A172 (cell line): ENCODE measurements around the gene MAP3K12. TPM values are rescaled to one million over a fixed set of nuclear protein-coding genes. Genes with fewer than 3 reads are reported as not detected.
"Not testable (repeated sequence)": the region's sequence is repeated elsewhere in the genome, so short reads cannot be mapped to it uniquely, and the experiment has no call there.

Source experiments
- DNase-seq: peaks from one replicate; pipeline ENCODE4 v3.0.0-alpha.2; 2015; ENCODE audit warnings: low spot score
- total RNA-seq: library from RNA; depleted of rRNA; stranded (reverse); fragments of >200 nt; shearing (Covaris generic); gene quantifications from 2 replicates; pipeline ENCODE4 v1.2.3, GENCODE V29; 2014; rRNA removed

The MAP3K12 gene, protein sequence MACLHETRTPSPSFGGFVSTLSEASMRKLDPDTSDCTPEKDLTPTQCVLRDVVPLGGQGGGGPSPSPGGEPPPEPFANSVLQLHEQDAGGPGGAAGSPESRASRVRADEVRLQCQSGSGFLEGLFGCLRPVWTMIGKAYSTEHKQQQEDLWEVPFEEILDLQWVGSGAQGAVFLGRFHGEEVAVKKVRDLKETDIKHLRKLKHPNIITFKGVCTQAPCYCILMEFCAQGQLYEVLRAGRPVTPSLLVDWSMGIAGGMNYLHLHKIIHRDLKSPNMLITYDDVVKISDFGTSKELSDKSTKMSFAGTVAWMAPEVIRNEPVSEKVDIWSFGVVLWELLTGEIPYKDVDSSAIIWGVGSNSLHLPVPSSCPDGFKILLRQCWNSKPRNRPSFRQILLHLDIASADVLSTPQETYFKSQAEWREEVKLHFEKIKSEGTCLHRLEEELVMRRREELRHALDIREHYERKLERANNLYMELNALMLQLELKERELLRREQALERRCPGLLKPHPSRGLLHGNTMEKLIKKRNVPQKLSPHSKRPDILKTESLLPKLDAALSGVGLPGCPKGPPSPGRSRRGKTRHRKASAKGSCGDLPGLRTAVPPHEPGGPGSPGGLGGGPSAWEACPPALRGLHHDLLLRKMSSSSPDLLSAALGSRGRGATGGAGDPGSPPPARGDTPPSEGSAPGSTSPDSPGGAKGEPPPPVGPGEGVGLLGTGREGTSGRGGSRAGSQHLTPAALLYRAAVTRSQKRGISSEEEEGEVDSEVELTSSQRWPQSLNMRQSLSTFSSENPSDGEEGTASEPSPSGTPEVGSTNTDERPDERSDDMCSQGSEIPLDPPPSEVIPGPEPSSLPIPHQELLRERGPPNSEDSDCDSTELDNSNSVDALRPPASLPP
- total RNA-seq, result 14.0 and 14.7 TPM in 2 replicates

DNA sequence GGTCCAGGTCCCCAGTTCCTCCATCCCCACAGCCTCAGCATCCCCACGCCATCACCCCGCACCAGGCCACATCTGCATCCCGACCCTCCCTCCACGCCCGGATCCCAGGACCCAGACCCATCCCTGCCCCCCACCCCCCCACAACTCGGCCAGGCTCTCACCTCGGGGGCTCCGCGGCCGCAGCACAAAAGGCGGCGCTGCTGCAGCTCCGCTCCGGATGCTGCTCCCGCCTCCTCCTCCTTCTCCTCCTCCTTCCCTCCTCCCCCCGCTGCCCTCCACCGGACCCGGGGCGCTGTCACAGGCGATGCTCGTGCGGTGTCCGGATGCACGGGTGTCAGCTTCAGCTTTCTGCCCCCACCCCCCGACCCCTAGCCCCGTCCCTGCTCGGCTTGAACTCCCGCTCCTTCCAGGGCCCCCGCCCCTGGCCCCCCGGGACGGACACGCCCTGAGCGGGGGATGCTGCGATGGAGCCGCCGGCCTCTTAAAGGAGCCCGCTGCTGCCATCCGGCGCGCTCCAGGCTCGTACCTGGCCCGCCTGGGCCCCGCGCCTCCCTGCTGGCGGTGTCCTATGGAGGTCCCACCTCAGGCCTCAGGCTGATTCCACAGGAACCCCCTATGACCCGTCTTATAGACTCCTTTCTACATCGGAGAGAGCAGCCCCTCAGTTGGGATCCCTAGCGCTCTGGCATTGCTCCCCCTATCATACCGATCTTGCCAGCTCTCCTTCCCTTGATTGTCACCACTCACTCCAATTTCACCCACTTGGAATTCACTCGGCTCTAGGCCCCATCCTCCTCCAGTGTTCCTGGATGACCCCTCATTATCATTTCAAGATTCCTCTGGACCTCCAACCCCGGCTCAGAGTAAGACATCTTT is at the start of gene MAP3K12:
MAP3K12 (minus strand) TSS at position 193 of the 876 bp plus-strand sequence. CDS start 12,067 bp downstream, outside the sequence.
- DNase-seq, result no peak

DNA sequence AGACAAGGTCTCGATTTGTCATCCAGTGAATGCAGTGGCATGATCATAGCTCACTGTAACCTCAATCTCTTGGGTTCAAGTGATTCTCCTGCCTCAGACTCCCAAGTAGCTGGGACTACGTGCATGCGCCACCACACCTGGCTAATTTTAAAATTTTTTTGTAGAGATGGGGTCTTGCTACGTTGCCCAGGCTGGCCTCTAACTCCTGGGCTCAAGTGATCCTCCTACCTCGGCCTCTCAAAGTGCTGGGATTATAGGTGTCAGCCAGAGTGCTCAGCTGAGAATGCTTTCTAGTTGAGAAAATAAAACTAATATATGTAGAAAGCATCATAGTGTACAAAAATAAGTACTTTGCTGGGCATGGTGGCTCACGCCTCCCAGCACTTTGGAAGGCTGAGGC is 49.1 kb upstream of the MAP3K12 start:
- not testable (repeated sequence) for DNase-seq

DNA sequence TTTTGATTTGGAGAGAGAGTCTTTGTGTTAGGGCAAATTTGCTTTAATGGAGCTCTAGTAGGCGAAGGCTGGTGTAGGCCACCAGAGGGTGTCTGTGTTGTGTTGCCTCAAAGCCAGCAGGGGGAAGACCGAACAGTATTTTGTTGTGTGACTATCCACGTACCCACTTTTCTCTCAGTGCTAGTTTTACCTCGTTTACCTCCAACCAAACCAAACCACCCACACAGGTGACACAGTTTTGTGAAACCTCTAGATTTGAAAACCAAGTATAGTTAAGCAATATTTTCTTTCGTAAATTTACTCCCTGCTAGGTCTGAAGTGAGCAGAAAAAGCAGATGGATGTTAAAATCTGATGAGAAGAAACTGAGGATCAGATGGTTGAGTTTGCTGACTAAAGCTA is 44.3 kb upstream of the MAP3K12 start:
- peak; percentile 57 for DNase-seq

DNA sequence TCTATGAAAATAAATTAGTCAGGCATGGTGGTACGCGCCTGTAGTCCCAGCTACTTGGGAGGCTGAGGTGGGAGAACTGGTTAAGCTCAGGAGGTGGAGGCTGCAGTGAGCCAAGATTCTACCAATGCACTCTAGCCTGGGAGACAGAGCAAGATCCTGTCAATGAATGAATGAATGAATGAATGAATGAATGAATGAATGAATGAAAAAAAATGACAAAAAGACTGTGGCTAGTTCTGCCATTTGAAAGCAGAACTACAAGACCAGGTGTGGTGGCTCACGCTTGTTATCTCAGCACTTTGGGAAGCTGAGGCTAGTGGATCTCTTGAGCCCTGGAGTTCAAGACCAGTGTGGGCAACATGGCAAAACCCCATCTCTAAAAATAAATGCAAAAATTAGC is 40.3 kb upstream of the MAP3K12 start:
- no peak for DNase-seq

DNA sequence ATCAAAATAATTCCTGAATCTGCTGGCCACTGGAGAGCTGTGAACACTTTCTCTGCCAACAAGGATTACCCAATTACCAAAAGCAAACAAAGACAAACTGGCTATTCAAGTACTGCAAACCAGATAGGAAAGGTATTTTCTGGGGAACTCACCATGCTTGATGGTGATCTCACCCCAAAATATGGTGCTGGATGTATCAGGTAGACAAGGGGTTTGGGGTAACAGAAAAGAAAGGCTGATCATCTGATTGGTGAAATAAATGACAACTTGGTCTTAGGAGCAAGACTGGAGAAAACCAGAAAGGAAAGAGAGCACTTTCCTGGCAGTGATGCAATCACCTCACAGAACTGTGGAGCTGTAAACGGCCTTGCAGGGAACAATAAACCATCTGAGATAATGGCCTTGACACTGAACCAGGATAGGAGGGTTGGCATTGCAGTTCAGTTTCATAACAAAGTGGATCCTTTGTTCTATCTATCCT is 39.0 kb upstream of the MAP3K12 start:
- DNase-seq, result peak; percentile 9

DNA sequence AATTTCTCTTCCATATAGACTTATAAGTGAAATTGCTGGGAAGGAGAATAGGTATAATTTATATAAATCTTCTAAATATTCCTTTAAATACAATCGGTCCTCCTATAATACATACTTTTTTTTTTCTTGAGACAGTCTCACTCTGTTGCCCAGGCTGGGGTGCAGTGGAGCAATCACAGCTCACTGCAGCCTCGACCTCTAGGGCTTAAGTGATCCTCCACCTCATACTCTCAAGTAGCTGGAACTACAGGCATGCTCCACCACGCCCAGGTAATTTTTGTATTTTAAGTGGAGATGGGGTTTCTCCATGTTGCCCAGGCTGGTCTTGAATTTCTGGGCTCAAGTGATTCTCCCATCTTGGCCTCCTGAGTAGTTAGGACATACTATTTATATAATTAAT is 37.7 kb upstream of the MAP3K12 start:
- DNase-seq, result no peak

DNA sequence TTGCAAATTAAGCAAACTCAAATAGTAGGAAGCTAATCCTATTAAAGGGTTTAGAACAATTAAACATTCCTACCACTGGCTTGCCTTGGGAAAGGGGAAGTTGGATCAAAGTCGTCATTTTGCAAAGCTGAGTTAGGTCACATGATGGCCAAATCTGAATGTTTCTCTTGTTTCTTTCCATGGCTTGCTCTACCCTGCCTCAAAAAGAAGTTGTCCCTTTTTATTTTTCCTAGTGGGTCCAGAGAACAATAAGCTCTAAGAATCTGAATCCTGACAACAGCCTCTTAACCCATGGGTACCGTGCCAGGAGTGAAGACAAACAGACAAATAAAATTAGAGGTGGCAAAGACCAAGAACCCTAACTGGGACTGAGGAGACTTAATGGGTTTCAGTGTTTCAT is 34.2 kb upstream of the MAP3K12 start:
- no peak for DNase-seq

DNA sequence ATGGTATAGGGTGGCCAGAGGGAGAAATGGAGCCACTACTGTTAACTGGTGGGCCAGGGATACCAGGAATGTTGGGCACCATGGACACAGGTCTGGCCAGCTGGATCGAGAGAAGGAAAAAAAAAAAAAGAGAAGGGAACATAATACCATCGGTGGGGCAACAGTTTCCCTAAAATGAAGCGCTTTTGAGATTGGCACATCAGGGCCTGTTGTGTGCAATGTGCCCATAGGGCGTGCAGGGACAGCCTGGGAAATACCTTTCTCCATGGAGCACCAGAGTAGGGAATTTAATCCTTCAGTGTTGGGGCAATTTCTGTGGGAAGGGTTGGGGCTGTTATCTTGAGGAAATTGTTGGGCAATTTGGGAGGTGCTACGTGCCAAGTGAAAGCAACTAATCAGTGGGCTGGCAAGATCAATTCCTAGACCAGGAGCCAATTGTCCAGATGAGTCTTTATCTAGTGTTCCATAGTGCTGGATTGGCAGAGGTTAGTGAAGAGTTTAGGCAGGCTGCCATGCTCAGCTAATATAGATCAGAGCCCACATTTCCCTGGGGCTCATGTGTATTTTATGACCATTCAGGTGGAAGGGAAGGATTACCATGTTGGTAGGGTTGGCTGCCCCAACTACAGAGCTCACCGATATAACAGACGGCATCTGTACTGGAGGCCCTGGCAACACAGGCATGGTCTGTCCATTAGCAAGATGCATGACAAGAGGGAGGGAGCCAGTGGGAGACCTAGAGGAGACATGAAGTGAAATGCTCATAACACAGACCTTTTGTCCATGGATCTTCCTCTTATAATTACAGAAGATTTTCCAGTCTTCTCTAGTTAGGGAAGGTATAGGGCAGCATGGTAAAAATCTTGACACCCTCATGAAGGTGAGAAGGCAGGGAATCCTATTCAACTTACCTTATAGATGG is 33.5 kb upstream of the MAP3K12 start:
- no peak for DNase-seq

DNA sequence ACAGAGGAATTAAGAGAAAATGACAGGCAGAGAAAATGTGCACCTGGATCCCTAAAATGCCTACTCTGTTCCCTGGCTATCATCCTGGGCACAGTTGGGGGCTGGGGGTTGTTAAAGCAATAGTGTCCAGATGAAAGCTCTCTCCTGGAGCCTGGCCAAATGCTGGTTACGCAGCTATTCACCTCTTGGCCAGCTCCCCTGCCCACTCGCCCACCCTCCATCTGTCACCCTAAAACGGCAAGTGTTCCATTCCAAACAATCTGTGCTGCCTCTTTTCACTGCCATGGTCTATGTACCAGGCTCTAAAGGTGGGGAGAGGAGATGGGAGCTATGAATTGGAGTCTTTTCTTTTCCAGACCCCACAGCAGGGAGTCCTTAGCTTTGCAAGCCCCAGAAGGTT is 32.8 kb upstream of the MAP3K12 start:
- no peak for DNase-seq

DNA sequence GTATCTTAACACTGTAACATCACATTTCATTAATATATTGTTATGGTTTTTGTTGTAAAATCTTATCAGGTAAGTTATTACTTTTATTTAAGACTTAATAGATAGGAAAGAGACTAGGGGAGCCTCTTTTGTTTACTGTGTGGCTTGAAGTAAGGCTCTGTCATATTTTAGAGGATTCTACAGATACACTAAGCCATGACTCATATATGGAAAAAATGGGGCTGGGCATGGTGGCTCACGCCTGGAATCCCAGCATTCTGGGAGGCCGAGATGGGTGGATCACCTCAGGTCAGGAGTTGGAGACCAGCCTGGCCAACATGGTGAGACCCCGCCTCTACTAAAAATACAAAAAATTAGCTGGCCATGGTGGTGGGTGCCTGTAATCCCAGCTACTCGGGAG is 31.7 kb upstream of the MAP3K12 start:
- DNase-seq, result peak; percentile 36

DNA sequence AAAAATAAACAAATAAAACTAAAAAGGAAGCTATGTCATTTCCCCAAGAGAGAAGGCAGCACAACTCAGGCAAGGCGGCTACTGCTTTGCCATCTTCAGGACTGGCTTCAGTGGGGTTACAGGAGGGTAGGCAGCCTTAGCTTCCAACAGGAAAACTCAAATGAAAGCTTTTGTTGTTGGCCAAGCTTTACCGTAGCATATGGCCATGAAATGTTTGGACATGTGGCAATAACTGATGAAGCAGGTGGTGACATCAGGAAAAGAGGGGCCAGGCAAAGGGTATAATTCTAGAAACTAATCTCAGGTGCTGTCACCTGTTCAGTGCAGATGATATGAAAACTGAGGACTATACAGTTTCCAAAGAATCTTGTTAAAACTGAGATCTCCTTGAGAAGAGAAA is 30.8 kb upstream of the MAP3K12 start:
- DNase-seq, result no peak

DNA sequence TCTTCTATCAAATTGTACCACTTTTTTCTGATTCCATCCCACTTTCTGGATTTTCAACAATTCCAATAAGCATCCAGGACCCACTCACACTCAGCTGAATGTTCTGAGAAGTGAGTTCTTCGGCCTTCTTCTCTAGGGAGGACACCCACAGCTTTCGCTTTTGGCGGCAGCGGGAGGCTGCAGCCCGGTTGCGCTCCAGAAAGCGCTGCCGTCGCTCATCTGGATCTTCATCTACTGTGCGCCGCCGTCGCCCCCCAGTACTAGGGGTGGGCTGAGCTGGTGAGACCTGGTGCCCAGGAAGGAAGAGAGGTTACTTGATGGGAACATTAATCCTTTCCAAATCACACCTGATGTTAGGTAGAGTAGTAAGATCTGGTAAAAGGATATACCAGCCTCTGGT is 25.2 kb upstream of the MAP3K12 start:
- DNase-seq, result no peak

DNA sequence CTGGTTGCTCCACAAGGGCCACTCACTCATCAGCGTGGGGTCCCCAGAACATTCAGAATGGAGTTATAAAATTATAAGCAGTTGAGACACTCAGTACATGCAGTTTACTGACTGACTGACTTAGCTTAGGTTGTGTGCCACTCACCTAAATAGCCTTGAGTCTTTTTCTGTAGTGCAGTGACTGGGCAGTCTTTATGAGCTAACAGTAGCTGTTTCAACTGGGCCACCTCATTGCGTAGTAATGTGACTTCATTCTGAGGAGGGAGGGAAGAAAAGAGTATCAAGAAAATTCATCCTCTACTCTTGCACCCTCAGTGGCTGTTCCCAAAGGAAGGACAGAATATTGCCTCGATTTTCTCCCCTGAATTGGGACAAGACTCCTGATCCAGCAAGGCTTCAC is 23.9 kb upstream of the MAP3K12 start:
- DNase-seq, result no peak

DNA sequence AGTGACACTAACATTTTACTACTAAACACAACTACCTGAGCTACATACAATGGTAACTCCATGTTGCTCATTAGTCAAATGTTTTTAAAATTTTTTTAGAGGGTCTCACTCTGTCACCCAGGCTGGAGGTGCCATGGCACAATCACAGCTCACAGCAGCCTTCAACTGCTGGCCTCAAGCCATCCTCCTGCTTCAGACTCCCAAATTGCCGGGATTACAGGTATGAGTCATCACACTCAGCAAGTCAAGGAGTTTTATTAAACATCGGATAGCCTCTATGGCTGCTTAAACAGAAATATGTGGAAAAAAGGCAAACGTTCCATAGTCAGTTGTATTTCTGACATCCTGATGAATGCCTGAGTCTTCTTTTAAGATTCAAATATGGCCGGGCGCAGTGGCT is 19.1 kb upstream of the MAP3K12 start:
- DNase-seq, result peak; percentile 35

DNA sequence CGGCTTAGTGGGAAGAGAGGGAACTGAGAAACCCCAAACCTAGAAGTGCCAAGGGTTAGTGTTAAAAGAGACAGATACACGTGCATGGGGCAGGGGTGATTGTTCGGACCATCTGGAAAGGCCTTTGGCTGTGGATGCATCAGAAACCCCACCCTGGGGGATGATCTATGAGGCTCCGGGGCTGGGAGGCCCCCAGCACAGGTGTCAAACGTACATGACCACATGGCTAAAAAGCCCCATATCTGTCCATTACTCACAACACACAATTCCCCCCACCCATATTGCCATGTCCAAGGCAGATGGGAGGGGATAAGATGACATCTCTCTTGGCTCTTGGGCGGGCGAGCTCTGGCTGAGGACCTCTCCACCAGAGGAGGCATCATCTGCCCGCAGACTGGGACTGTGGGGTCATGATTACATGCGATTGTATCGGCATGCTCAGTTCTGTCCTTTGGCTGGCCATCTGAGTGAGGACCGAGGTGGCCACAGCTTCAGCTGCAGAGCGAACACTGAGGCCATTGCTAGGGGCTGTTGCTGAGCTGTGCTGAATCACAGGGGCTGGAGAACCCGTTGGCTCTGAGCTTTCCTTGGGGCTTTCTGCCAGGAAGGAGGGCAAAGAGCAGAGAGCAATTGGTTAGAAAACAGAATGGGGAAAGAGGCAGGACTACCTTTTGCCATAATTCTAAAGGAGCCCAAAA is 17.6 kb upstream of the MAP3K12 start:
- DNase-seq, result no peak

DNA sequence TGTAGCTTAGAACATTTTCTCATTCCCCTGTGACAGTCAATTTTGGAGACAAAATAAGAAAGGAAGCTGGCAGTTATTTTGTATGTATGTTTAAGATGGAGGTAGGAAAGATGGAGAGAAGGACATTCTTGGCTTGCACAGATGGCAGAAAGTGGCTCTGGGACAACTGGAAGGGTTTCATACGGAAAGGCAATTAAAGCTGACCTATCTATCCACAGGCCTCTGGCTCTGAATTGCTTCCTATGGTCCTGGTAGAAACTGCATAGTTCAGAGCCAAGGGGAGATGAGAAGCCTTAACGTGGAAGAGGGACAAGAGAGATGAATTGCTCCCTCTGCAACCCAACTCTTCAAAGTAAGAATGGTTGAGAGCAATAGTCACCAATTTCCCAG is 16.0 kb upstream of the MAP3K12 start:
- DNase-seq, result no peak

DNA sequence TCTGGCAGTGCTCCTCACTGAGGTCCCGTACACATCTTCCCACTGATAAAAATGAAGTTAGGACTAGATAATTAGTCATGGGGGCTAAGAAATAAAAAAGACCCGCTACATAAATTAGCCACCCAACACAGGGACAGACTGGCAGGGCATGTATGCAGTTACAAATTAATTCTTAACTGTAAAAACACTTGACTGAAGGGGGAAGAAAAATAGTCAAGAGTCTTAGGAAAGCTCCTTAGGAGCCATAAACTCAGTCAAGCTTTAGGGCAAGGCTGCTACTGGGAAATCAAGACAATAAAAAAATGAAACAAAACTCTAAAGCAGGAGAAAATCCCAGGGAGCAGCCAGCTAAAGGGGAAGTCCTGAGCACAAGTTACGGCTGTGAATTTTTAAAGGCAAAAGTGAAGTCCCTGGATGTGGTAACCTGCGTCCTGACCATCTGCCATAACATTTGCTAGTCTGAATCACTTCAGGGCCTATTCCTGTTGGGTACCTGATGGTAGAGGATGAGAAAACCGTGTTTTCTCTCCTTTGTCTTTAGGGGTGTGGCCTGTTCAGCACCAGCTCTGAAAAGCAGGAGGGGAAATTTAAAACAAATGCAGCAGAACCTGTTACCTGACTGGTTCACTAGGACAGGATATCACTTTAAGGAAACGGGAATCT is 15.5 kb upstream of the MAP3K12 start:
- DNase-seq, result no peak

DNA sequence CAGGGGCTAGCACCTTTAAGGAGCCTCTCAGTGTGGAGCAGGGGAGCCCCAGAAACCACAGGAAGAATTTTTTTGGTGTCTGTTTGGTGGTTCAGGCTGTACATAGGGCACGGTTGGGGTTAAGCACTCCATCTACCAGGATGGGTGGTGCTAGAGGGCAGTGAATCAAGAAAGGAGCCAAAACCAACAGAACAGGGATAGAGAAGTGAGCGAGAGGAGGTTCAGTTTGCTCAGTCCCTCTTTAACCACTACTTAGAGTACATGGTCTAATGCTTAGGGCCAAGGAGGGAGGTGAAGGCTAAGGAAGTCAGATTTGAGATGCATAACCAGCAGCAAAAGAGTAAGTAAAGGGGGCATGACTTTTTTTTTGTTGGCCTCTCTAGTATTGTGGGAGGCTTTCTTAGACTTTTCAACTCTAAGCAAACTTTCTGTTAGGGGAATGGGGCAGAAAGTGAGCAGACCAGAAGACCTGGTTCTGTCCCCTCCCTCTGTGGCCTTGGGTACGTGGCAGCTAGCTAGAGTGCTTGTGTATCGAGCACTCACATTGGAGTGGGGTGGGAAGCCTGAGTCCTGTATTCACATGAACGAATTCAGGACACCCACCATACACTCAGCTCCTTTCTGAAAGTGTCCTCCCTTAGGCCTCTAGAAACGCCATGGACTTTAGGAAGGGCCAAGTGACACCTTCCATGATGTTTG is 14.6 kb upstream of the MAP3K12 start:
- no peak for DNase-seq
